Activated T-helper 1 cell treated with Interleukin-2 at 50 U/mL for 16 hours (primary cell): Measurements from ENCODE around the gene PCNX1.
"Not testable (repeated sequence)": the region's sequence is repeated elsewhere in the genome, so short reads cannot be mapped to it uniquely, and the experiment has no call there.

Experiments used
- DNase-seq: peaks from one replicate; pipeline ENCODE4 v3.0.0-alpha.2; 2020; ENCODE audit warnings: low read depth

The PCNX1 gene

DNA sequence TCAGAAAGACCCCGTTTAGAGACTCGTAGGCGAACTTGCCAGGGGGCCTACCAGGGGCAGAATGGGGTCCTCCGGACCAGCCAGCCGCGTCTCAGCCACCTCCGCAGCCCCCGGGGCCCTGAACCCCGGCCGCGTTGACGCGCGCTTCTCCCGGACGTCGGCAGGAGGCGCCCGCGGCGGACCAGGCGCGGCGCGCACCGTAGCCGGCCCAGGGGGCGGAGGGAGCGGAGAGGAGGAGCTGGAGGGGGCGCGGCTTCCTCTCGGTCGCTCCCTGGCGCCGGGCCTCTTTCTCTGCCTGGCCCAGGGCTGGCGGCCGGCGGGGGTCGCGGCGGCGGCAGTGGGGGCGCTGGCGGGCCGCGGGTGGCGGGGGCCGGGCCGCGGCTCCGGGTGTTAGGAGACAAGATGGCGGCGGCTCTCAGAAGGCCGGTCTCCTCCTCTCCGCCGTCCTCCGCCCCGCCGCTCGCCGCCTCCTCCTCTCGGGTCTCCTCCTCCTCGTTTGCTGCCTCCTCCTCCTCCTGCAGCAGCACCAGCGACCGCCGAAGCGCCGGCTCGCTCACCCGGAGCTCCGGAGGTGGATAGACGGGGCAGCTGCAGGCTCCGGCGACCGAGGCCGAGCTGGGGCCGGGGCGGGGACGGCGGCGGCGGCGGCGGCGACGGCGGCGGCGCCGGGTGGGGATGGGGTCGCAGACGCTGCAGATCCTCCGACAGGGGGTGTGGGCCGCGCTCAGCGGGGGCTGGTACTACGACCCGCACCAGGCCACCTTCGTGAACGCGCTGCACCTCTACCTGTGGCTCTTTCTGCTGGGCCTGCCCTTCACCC, at the start of gene PCNX1:
PCNX1 (plus strand) TSS at position 284 of the 820 bp plus-strand sequence; CDS start at position 676, 392 bp downstream.
- DNase-seq: peak; percentile 86

DNA sequence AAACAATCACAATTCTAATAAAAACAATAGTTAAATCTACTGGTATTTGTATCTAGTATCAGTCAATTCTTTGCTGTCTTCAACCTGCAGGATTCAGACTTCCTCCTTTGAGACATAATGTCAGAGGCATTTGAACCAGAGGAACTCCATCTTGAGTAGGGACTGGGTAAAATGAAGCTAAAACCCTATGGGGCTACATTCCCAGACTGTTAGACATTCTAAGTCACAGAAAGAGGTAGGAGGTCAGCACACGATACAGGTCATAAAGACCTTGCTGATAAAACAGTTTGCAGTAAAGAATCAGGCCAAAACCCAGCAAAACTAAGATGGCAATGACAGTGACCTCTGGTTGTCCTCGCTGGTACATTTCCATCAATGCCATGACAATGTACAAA, 49.8 kb upstream of the PCNX1 start:
- no peak for DNase-seq

DNA sequence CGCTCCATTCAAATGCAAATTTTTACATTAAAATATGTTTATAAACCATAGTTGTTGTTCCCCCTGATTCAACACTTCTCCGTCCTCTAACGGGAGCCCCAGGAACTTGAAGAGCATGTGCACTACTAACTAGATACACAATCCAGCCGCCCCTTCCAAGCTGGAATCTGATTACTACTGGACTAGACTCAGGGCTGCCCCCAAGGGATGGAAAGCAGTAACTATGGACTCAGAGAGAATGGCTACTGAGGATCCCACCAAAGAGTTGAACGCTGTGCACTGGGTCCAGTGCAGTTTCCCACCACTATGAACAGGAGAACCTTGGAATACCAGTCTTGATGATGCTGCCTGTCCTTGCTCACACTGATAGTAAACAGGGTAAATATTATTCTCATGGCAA, 48.6 kb upstream of the PCNX1 start:
- no peak for DNase-seq

DNA sequence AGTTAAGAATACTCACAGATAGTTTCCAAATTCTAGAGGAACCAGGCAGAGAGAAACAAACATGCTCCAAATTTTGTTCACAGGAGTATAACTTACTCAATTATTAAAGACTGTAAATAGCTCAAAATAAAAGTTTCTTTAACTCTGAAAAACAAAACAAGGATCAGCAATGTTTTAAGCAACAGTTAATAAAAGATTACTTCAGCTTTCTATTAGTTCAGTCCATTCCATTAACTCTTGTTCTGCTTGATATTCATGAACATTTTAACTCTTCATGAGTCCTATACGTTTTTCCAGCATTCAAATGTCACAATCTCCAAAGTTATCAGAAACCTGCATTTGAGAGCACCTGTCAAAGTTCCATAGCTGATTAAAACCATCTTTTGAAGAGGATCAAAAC, 40.3 kb upstream of the PCNX1 start:
- not testable (repeated sequence) for DNase-seq

DNA sequence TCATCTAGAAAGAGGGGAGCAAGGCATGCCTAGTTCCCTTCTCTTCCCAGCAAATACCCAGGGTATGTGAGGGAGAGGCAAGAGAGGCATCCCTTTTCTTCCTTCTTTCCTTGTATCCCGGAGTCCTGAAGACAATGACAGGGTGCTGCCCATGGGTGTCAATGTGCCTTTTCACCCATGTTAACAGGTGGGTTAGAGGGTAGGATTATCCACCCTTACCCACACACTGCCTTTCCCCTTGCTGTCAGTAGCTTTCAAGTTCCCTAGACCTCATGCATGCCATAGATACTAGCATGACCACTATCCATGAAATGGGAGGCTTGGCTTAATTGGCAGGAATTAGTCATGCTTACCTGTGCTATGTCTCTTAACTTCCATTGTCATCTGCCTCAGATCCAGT, 36.3 kb upstream of the PCNX1 start:
- no peak for DNase-seq

DNA sequence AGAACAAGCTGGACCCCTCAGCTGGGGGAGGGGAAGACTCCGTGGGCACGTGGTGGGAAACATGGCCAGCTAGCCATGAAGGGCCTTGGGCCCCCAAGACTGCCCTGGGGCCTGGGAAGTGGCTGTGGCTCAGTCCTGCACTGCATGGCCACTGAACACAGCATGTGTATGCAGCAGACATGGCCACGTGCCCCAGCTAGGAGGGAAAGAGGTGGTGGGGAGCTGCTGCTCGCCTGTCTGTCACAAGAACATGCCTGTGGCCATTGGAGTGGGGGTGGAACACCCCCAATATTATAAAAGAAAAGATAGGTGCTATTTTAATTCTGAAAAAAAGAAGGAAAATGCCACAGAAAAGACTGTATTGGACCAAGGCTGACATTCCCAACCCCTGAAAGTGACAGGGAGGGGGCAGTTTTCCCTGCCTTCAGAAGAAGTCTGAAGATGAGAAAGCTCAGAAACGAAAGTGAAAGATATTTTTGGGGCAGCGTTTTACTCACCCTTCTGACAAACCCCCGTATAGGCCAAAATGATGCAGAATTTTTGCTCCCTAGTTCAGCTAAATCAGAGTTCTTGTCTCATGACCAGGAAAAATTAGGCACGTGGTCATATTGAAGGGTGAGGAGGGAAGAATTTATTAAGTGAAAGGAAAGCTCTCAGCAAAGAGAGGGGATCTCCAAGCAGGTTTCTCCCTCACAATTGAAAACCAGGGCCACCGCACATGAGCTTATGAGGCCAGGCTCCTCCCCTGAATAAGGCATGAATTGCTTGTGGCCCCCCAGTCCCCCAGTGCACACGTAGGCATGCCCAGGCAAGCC, 35.2 kb upstream of the PCNX1 start:
- no peak for DNase-seq

DNA sequence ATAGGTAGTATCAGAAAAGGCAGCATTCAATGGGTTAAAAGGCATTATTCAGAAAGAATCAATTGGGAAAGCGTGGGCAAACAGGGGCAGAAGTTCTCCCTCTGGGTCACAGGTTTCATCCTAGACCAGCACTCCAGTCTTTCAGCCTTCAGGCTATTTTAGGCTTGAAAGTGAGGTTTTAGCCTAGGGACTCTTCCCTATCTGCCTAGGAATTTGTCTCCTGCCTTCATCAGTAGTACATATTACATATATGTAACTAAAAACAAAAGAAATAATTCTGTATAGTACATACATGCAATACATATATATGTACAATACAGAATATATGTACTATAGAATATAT, 34.6 kb upstream of the PCNX1 start:
- DNase-seq: no peak

DNA sequence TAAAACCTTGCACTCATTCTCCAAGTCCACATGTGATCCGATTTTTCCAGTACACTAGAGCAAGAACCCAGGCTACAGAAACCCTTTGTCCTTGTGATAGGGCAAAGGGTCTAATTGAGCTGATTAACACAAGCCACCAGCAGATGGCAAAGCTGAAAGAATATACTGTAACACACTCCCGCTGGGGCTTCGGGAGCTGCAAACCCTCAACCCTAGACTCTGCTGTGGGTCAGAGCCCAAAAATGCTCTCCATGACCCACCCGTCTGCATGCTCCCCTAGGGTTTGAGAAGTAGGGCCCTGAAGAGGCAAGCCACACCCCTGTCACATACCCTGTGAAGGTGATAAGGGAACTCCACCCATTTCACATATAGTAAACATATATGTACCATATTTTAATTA, 33.6 kb upstream of the PCNX1 start:
- DNase-seq: no peak

DNA sequence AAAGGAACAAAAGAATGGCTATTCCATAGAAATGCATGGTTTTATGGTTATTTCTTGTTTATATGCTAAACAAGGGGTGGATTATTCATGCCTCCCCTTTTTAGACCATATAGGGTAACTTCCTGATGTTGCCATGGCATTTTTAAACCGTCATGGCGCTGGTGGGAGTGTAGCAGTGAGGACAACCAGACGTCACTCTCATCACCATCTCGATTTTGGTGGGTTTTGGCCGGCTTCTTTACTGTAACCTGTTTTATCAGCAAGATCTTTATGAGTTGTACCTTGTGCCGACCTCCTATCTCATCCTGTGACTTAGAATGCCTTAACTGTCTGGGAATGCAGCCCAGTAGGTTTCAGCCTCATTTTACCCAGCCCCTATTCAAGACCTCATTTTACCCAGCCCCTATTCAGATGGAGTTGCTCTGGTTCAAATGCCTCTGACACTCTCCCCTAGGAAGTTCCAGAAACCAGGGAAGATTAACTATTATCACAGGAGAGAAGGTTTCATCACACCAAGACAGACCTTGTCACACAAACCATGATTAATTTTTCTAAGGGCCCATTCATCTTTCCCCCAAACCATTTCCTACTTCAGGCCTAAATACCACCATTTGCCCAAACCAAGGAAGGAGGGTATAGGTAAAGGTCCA, 31.3 kb upstream of the PCNX1 start:
- not testable (repeated sequence) for DNase-seq

DNA sequence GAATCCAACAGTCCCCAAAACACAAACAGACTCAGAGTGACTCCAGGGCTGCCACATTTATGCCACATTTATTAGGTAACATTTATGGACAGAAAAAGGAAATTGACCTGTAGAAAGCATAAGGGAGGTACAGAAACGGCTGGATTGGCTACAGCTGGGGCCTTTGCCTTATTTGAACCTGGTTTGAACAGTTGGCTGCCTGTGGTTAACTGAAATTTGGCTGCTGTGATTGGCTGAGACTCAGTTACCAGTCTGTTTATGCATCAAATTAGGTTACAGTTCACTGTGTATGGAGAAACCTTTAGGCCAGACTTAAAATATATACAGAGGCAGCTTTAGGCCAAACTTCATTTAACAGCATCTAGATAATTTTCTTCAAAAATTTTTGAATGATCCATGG, 27.8 kb upstream of the PCNX1 start:
- no peak for DNase-seq

DNA sequence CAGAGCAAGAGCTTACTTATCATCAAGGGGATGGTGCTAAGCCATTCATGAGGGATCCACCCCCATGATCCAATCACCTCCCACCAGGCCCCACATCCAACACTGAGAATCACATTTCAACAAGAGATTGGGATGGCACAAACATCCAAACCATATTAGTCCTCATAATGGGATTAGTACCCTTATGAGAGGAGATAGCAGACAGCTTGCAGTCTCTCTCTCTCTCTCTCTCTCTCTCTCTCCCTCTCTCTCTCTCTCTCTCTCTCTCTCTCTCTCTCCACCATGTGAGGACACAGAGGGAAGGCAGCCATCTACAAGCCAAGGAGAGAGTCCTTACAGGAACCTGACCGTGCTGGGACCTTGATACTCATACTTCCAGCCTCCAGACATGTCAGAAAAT, 26.4 kb upstream of the PCNX1 start:
- DNase-seq: not testable (repeated sequence)

DNA sequence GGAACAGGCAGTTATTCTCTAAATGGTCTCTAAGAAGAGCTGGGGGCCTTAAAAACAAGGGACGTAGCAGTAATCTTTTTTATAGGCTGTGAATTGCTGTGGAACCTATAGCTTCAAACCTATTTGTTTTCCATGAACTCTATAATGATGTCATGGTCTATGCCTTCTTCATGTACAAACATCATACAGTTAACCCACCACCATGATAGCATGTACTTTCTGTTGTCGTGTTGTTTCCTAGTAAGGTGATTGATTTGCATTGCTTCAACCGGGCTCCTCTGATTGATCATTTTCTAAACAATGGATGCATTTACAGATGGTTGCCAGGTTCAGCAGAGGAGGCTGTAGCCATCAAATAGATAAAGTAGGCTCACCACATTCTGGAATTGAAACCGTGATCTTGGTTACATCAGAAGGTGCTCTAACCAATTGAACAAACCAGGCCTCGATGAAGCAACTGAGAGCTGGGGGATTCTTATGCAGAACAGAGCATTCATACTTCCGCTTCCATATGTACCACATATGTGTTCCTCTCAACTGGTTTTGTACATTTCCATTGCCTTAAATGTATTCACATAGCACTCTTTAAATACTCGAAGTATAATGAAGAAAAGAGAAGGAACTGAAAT, 25.6 kb upstream of the PCNX1 start:
- no peak for DNase-seq

DNA sequence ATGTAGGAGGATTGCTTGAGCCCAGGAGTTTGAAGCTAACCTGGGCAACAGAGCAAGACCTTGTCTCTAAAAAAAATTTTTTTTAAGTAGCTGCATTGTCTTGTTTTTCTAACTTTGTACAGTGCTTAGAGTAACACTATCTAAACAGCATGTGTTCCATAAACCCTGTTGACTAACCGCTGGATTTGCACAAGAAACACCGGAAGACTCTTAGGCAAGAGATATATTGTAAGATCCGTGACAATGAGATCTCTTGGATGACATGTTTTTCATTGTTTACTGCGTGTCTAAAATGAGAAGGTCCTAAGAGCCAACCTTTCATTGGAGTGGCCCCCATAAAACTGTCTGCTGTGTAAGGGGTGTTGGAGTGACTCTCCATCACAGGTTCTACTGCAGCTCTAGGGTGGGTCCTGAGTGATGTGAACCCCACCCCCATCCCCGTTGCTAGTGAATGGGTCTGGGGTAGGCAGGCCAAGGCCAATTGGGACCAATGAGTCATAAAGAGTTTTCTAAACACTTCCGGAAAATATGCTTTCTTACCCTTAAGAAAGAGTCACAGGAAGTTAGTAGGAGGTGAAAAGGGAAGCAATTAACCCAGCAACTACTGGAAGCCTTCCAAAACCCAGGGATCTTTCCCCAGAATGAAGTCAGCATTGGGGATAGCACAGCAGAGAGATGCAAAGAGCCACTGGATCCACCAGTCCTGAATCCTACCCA, 24.3 kb upstream of the PCNX1 start:
- no peak for DNase-seq

DNA sequence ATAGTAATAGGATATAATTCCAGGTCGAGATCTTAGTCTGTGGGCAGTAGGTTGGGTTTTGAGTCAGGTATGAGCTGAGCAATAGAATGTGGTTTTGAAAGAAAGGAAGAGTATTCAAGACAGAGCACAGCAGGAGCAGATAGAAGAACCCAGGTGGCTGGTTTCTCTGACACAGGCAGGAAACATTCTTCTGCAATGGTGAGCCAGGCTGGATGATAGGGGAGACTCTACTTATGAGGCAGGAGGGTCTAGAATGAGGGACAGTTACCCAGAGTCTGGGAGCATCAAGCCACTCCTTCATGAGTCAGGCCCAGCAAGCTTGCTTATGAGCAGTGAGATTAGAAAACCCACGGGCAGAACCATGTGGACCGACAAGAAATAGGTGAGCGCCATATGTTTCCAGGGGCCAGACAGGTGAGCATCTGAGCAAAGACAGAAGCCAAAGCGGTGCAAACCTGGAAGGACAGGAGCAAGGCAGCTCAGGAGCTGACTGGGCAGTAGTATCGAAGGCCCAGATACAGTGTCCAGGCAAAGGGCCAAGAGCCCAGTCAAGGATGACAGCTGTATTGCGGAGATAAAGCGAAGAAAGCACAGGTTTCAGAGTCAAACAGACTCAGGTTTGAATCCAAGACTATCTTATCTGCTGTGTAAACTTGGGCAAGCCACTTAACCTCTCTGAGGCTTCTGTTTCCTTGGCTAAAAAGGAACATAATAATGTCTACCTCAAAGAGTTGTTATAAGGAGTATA, 22.5 kb upstream of the PCNX1 start:
- no peak for DNase-seq

DNA sequence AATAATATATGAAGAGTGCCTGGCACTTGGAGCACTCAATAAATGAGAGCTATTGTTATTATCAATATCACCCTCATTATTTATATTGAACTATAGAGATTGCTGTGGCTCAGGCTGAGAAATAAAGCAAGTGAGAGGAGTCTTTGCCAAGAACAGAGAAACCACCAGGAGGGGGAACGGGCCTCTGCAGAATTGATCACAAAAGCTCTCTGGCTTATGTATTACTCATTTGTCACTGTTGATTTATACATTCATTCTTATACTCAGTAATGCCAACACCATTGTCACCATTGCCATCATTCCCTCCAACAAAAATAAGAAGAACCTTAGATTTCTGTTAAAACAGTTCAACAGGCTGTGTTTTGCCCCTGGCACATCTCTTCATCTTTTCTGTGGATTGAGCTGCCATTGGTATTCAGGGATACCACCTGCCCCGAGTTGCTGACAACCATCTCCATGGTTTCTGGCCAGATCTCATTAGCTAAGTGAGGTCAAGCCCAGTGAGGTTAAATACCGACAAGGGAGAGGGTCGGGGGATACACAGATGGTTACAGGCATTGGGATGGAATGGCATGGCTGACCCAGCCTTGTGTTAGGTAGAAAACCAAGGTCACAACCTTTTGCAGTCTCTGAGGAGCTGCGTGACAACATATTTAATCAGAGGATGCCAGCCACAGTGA, 21.8 kb upstream of the PCNX1 start:
- DNase-seq: no peak

DNA sequence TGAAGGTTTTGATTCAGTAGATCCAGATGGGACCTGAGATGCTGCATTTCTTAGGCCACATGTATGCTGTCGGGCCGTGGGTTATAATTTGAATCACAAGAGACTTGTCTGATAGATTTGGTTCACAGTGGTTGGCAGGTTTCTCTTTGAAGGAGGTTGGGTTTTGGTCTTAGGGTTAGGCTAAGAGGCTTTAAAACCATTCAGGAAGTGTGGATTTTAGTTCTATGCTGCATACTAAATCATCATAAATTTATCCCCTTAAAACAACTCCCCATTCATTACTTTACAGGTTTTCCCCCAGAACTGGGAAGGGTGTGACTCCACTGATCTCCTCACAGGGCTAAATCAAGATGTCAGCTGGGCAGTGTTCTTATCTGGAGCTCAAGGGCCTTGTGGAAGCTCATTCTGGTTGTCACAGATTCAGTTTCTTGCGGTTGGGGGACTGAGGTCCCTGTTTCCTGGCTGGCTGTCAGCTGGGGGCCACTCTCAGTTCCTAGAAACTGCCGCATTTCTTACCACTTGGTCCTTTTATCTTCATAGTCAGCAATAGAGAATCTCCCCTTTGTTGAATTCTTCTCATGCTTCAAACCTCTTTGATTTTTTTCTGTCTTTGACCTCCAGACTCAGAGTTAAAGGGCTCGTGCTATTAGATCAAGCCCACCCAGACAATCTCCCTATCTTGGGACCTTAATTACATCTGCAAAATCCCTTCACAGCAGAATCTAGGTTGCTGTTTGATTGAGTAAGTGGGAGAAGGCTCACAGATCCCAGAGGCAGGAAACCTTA, 20.6 kb upstream of the PCNX1 start:
- DNase-seq: no peak

DNA sequence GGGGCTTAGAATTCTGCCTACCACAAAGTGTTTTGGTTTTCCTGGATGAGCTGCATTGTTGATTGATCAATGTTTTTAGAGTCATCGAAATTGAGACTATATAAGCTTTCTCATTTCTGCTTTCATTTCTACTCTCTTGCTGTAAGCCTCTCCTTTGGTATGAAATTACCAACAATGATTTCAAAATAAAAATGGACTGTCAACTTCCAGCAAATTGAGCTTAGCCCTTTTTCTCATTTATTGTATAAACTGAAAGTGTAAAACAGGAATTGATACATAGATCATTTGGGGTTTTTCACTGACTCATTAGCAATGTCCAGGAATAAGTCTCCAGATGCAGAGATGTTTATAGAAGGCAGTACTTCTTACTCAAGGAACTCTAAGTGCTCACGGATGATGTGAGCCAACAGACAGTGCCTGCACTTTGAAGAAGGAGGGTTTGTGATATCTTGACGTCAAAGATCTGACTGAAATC, 20.0 kb upstream of the PCNX1 start:
- DNase-seq: no peak

DNA sequence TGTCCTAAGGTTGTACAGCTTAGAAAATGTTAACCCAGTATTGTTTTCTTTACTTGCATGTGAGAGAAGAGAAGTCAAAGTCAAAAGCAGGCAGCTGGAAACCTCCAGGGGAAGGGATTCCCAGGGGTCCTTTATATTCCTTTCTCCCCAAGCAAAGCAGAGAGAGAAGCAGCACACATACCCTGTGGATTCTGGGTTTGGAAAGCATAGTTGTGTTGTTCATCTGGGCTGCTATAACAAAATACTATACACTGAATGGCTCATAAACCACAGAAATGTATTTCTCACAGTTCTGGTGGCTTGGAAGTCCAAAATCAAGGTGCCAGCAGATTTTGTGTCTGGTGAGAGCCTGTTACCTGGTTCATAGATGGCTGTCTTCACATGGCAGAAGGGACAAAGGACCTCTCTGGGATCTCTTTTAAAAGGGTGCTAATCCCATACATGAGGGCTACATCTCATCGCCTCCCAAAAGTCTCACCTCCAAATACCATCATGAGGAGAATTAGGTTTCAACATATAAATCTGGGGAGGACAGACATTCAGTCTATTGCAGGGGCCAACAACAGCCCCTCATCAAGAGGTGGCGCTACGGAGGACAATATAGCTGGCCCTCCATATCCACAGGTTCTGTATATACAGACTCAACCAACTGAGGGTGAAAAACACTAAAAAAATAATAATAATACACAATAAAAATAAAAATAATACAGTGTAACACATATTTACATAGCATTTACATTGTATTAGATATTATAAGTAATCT, 19.3 kb upstream of the PCNX1 start:
- DNase-seq: no peak

DNA sequence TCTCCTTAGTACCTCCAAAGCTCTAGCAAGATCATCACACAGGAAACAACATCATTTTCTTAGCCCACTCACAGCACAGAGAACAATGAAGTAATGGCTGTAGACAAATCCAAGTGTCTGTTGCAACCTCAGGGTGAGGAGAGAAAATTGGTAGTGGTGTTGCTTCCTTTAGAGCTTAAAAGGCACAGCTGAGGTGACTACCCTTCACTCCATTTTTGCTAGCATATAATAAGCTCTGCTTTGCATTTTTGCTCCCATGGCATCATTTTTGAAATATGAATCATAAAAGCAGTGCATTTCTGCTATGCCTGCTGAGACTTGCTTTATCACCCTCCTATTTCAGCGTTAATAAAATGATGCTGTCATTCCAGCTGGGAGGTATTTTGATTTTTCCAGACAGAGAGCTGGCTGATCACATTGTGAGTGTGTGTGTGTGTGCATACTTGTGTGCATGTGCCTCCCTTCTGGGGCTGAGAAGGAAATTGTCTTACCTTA, 18.5 kb upstream of the PCNX1 start:
- DNase-seq: no peak
